HCT116 (cell line): Measurements from ENCODE around the gene ST7. TPM values are rescaled to one million over a fixed set of nuclear protein-coding genes. Genes with fewer than 3 reads are reported as not detected.

Source experiments
- ATAC-seq: fragments of 200-7000 bp; cut with Tn5 transposase; 2 replicates; pipeline ENCODE4 v1.9.1; 2020; ENCODE audit warnings: mild to moderate bottlenecking, moderate library complexity
- BruUV-seq: library from RNA; stranded (reverse); fragments of 400-500 nt; replicated peaks from 2 replicates; lab custom pipeline; 2021; lab: Mats Ljungman, UMichigan
- CTCF ChIA-PET: fragments of 300-600 bp; sonication (Branson Sonifier 250); formaldehyde crosslinking; loops from one replicate; lab custom pipeline; 2021; ENCODE audit warnings: antibody characterized with exemption; lab: Charles Lee
- POLR2A ChIA-PET: fragments of 300-600, 350-600 bp; sonication (Branson Sonifier 250); formaldehyde crosslinking; loops from one replicate; lab custom pipeline; 2021; ENCODE audit warnings: antibody characterized with exemption; lab: Charles Lee
- RAD21 ChIA-PET, 2 experiments: fragments of 300-600 bp; sonication (Branson Sonifier 250); formaldehyde crosslinking; loops; one replicate each; lab custom pipeline; 2023; ENCODE audit warnings: low total read pairs in 2 of 2; ENCODE audit not compliant: uncharacterized antibody in 2 of 2, unreplicated experiment in 2 of 2, low non-redundant PET in 1 of 2; lab: Charles Lee
- DNase-seq: peaks from one replicate; pipeline ENCODE4 v3.0.0-alpha.2; 2010; ENCODE audit warnings: low read depth, low spot score
- H2AFZ ChIP-seq: fragments of 200-600 bp; shearing (Covaris generic), sonication (generic); 2 replicates; pipeline ENCODE4 v1.6.1; 2017; ENCODE audit warnings: low read depth, mixed run types, mixed read lengths, antibody characterized with exemption, low read length; ENCODE audit not compliant: poor library complexity, severe bottlenecking
- H3K27ac ChIP-seq: 2 replicates; pipeline ENCODE4 v1.5.1; 2012; ENCODE audit warnings: low read depth, low read length
- H3K27me3 ChIP-seq: fragments of 200-600 bp; sonication (generic); 2 replicates; pipeline ENCODE4 v1.6.1; 2016; ENCODE audit warnings: mixed run types, low read length, mixed read lengths; ENCODE audit not compliant: insufficient read depth
- H3K36me3 ChIP-seq, 2 experiments: fragments of 200-500 bp in 1 of 2; fragments of 200-600 bp in 1 of 2; sonication (Bioruptor generic) in 1 of 2; sonication (generic) in 1 of 2; 2 replicates each; pipeline versions ENCODE4 v1.5.1 to v1.6.1; 2014 to 2016; ENCODE audit warnings: low read length in 2 of 2, inconsistent platforms in 1 of 2, mixed read lengths in 1 of 2, mixed run types in 1 of 2; ENCODE audit not compliant: insufficient read depth in 2 of 2, control insufficient read depth in 1 of 2
- H3K4me1 ChIP-seq, 2 experiments: fragments of 200-600 bp in 1 of 2; sonication (generic) in 1 of 2; 2 replicates each; pipeline versions ENCODE4 v1.5.1 to v1.6.1; 2012 to 2017; ENCODE audit warnings: low read length in 2 of 2, inconsistent platforms in 1 of 2, mild to moderate bottlenecking in 1 of 2, mixed read lengths in 1 of 2, mixed run types in 1 of 2, moderate library complexity in 1 of 2; ENCODE audit not compliant: insufficient read depth in 2 of 2, control insufficient read depth in 1 of 2
- H3K4me2 ChIP-seq: fragments of 200-600 bp; sonication (generic); 2 replicates; pipeline ENCODE4 v1.6.1; 2017; ENCODE audit warnings: mixed run types, low read length, mixed read lengths
- H3K4me3 ChIP-seq, 2 experiments: fragments of 200-600 bp in 1 of 2; sonication (generic) in 1 of 2; replicated peaks in 1 of 2; 2 replicates each; pipeline ENCODE4 v1.5.1; 2011 to 2016; ENCODE audit warnings: low read length in 2 of 2, control low read depth in 1 of 2, low read depth in 1 of 2, mild to moderate bottlenecking in 1 of 2, mixed read lengths in 1 of 2, mixed run types in 1 of 2
- H3K79me2 ChIP-seq: fragments of 200-600 bp; sonication (generic); 2 replicates; pipeline ENCODE4 v1.6.1; 2017; ENCODE audit warnings: mild to moderate bottlenecking, mixed run types, low read length, moderate library complexity, mixed read lengths; ENCODE audit not compliant: insufficient read depth
- H3K9ac ChIP-seq: fragments of 200-600 bp; sonication (generic); 2 replicates; pipeline ENCODE4 v1.6.1; 2016; ENCODE audit warnings: low read length, mixed read lengths
- H3K9me2 ChIP-seq: fragments of 200-600 bp; sonication (generic), shearing (Covaris generic); 2 replicates; pipeline ENCODE4 v1.6.1; 2017; ENCODE audit warnings: mixed run types, mild to moderate bottlenecking, moderate library complexity; ENCODE audit not compliant: insufficient read depth
- H3K9me3 ChIP-seq, 2 experiments: fragments of 200-500 bp in 1 of 2; fragments of 200-600 bp in 1 of 2; sonication (Bioruptor generic) in 1 of 2; sonication (generic) in 1 of 2; 2 replicates each; pipeline ENCODE4 v1.6.1; 2014 to 2017; ENCODE audit warnings: low read length in 2 of 2, mixed read lengths in 2 of 2, inconsistent platforms in 1 of 2, low read depth in 1 of 2, mild to moderate bottlenecking in 1 of 2, mixed run types in 1 of 2, moderate library complexity in 1 of 2; ENCODE audit not compliant: control insufficient read depth in 1 of 2, insufficient read depth in 1 of 2
- H4K20me1 ChIP-seq: fragments of 200-600 bp; sonication (generic), shearing (Covaris generic); 2 replicates; pipeline ENCODE4 v1.6.1; 2017; ENCODE audit warnings: mixed run types, mild to moderate bottlenecking, moderate library complexity; ENCODE audit not compliant: insufficient read depth
- CEBPB ChIP-seq: IDR thresholded peaks from 2 replicates; pipeline ENCODE4 v1.6.1; 2012; ENCODE audit warnings: low read depth
- CTCF ChIP-seq, 3 experiments: fragments of 200-600 bp in 1 of 3; sonication (generic) in 1 of 3; IDR thresholded peaks in 2 of 3; conservative IDR thresholded peaks in 1 of 3; 2 replicates each; pipeline ENCODE4 v1.5.1; 2012 to 2017; ENCODE audit warnings: low read depth in 2 of 3, low read length in 2 of 3, antibody characterized with exemption in 1 of 3, borderline replicate concordance in 1 of 3, control low read depth in 1 of 3, mild to moderate bottlenecking in 1 of 3, mixed read lengths in 1 of 3, mixed run types in 1 of 3, moderate library complexity in 1 of 3; ENCODE audit not compliant: insufficient read depth in 1 of 3
- EZH2phosphoT487 ChIP-seq: fragments of 200-600 bp; IDR thresholded peaks from 2 replicates; pipeline ENCODE4 v1.6.1; 2018; ENCODE audit warnings: antibody characterized with exemption, borderline replicate concordance
- FOSL1 ChIP-seq: IDR thresholded peaks from 2 replicates; pipeline ENCODE4 v1.6.1; 2012; ENCODE audit warnings: low read depth
- JUND ChIP-seq: IDR thresholded peaks from 2 replicates; pipeline ENCODE4 v1.6.1; 2012
- MAX ChIP-seq: IDR thresholded peaks from 2 replicates; pipeline ENCODE4 v1.6.1; 2012
- POLR2A ChIP-seq: IDR thresholded peaks from 2 replicates; pipeline ENCODE4 v1.7.0; 2011; ENCODE audit warnings: borderline replicate concordance; ENCODE audit not compliant: insufficient read depth, insufficient read length; ENCODE audit errors: extremely low read depth
- POLR2AphosphoS5 ChIP-seq: IDR thresholded peaks from 2 replicates; pipeline ENCODE4 v1.6.1; 2011; ENCODE audit warnings: mild to moderate bottlenecking, low read depth, low read length, moderate library complexity
- RAD21 ChIP-seq: IDR thresholded peaks from 2 replicates; pipeline ENCODE4 v1.6.1; 2012; ENCODE audit warnings: low read depth, mild to moderate bottlenecking
- SIN3A ChIP-seq: IDR thresholded peaks from 2 replicates; pipeline ENCODE4 v1.6.1; 2012; ENCODE audit warnings: low read depth
- ZBTB33 ChIP-seq: IDR thresholded peaks from 2 replicates; pipeline ENCODE4 v1.6.1; 2011; ENCODE audit warnings: mild to moderate bottlenecking, low read length, moderate library complexity; ENCODE audit not compliant: insufficient replicate concordance; ENCODE audit errors: extremely low read depth
- ZFX ChIP-seq: fragments of 450-650 bp; IDR thresholded peaks from 2 replicates; pipeline ENCODE4 v1.6.1; 2017
- intact Hi-C: fragments of 100-400 bp; cut with micrococcal nuclease; formaldehyde crosslinking; loops from 2 replicates; pipeline ENCODE4 v1.10.0; 2022
- total RNA-seq: library from RNA; stranded (reverse); gene quantifications from one replicate; pipeline ENCODE4 v1.2.1, GENCODE V29; 2021; ENCODE audit not compliant: unreplicated experiment

Gene ST7
- total RNA-seq, 1 experiment from 2014 or later, result 12.6 TPM

GRCh38 chr7:117082647-117083046, 129.3 kb downstream of the ST7 start:
- no peaks in the 10 kb centered on the region for H3K9me2 ChIP-seq
- intact Hi-C loops, result no loop called here
- no peaks in the 10 kb centered on the region for H3K4me1 ChIP-seq
- no peaks in the 10 kb centered on the region for H3K36me3 ChIP-seq
- no peaks in the 10 kb centered on the region for H3K9me3 ChIP-seq
- DNase-seq (no peak), ATAC-seq (no peak)
- TF ChIP-seq FOSL1 (no peak), ZBTB33 (no peak), MAX (no peak), JUND (no peak), ZFX (no peak), POLR2AphosphoS5 (no peak), CEBPB (no peak), CTCF (IDR thresholded peaks at IDR 0.05 in 2 of 3, conservative IDR thresholded peaks at IDR 0.05 in 1 of 3; ENCODE audit: borderline replicate concordance in 1 of 3, insufficient read depth in 1 of 3, low read depth in 2 of 3, low read length in 2 of 3) (no peak), POLR2A (no peak), EZH2phosphoT487 (no peak), SIN3A (no peak), RAD21 (no peak)
- H3K4me2 ChIP-seq, result no peak overlapping the region
- no peaks in the 10 kb centered on the region for H3K27me3 ChIP-seq
- POLR2A ChIA-PET, result no interaction called here
- H3K4me3 ChIP-seq, result no peak overlapping the region
- no peaks in the 10 kb centered on the region for H4K20me1 ChIP-seq
- no peak overlapping the region for H3K9ac ChIP-seq
- RAD21 ChIA-PET, result no interaction called here
- H3K27ac ChIP-seq, result no peak overlapping the region
- no peak overlapping the region for H2AFZ ChIP-seq
- CTCF ChIA-PET, result no interaction called here
- H3K79me2 ChIP-seq, result no peaks in the 10 kb centered on the region
- BruUV-seq, result no TSS peak
